ENCODE results near the gene GCFC2. TPM values are rescaled to one million over a fixed set of nuclear protein-coding genes. Genes with fewer than 3 reads are reported as not detected.

GCFC2 gene
- total and polyA plus RNA-seq, 9 of the 15 experiments (the other 6 are each of a cell fraction or from before 2014, with no cell fraction given), result 10.5 to 40.6 (median 23.0) TPM

DNA sequence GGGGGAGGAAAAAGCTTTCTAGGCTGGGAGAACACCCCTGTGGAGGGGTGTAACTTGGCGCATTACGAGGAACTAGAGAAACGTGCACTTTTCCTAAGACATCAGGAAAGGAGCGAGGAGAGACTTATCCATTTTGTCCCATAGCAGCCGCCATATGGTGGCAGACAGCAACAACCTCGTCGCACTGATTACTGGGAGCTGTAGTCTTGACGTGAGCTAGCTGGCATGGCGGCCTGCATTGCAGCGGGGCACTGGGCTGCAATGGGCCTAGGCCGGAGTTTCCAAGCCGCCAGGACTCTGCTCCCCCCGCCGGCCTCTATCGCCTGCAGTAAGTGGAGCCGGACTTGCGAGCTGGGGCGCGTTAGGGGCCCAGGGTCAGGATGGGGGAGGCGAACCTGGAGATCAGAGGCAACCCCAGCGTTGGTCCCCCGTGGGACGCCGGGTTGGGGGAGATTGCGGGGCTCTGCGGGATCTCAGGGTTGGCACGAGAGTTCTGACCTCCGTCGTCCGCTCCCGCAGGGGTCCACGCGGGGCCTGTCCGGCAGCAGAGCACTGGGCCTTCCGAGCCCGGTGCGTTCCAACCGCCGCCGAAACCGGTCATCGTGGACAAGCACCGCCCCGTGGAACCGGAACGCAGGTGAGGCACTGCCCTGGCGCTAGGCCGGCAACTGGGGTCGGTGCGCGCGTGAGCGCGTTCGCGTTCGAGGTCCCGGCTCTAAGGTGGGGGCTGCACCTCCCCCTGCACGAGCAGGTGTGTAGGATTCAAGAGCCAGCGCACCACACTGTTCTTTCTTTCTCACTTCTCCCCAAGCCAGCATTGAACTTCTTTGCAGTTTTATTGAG lies 63.9 kb downstream of the GCFC2 start, which contains the start of gene MRPL19 (continued):
- TF ChIP-seq, protein P1, sequence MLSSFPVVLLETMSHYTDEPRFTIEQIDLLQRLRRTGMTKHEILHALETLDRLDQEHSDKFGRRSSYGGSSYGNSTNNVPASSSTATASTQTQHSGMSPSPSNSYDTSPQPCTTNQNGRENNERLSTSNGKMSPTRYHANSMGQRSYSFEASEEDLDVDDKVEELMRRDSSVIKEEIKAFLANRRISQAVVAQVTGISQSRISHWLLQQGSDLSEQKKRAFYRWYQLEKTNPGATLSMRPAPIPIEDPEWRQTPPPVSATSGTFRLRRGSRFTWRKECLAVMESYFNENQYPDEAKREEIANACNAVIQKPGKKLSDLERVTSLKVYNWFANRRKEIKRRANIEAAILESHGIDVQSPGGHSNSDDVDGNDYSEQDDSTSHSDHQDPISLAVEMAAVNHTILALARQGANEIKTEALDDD (IDR thresholded peaks at IDR 0.05), result no peak
- peak; percentile 88 to 98 (median 96) for TF ChIP-seq YY1 (IDR thresholded peaks at IDR 0.05; ENCODE audit: borderline replicate concordance in 1 of 3, control insufficient read depth in 1 of 3, extremely low read depth in 1 of 3, insufficient read depth in 3 of 3, insufficient read length in 1 of 3, insufficient replicate concordance in 2 of 3, low read depth in 1 of 3, low read length in 2 of 3)
- TF ChIP-seq, protein P2, sequence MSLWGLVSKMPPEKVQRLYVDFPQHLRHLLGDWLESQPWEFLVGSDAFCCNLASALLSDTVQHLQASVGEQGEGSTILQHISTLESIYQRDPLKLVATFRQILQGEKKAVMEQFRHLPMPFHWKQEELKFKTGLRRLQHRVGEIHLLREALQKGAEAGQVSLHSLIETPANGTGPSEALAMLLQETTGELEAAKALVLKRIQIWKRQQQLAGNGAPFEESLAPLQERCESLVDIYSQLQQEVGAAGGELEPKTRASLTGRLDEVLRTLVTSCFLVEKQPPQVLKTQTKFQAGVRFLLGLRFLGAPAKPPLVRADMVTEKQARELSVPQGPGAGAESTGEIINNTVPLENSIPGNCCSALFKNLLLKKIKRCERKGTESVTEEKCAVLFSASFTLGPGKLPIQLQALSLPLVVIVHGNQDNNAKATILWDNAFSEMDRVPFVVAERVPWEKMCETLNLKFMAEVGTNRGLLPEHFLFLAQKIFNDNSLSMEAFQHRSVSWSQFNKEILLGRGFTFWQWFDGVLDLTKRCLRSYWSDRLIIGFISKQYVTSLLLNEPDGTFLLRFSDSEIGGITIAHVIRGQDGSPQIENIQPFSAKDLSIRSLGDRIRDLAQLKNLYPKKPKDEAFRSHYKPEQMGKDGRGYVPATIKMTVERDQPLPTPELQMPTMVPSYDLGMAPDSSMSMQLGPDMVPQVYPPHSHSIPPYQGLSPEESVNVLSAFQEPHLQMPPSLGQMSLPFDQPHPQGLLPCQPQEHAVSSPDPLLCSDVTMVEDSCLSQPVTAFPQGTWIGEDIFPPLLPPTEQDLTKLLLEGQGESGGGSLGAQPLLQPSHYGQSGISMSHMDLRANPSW (CRISPR knock-in tag; IDR thresholded peaks at IDR 0.05), result no peak
- no peak for TF ChIP-seq CAMTA2 (CRISPR knock-in tag; conservative IDR thresholded peaks at IDR 0.05)
- TF ChIP-seq, protein P3, sequence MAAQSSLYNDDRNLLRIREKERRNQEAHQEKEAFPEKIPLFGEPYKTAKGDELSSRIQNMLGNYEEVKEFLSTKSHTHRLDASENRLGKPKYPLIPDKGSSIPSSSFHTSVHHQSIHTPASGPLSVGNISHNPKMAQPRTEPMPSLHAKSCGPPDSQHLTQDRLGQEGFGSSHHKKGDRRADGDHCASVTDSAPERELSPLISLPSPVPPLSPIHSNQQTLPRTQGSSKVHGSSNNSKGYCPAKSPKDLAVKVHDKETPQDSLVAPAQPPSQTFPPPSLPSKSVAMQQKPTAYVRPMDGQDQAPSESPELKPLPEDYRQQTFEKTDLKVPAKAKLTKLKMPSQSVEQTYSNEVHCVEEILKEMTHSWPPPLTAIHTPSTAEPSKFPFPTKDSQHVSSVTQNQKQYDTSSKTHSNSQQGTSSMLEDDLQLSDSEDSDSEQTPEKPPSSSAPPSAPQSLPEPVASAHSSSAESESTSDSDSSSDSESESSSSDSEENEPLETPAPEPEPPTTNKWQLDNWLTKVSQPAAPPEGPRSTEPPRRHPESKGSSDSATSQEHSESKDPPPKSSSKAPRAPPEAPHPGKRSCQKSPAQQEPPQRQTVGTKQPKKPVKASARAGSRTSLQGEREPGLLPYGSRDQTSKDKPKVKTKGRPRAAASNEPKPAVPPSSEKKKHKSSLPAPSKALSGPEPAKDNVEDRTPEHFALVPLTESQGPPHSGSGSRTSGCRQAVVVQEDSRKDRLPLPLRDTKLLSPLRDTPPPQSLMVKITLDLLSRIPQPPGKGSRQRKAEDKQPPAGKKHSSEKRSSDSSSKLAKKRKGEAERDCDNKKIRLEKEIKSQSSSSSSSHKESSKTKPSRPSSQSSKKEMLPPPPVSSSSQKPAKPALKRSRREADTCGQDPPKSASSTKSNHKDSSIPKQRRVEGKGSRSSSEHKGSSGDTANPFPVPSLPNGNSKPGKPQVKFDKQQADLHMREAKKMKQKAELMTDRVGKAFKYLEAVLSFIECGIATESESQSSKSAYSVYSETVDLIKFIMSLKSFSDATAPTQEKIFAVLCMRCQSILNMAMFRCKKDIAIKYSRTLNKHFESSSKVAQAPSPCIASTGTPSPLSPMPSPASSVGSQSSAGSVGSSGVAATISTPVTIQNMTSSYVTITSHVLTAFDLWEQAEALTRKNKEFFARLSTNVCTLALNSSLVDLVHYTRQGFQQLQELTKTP (IDR thresholded peaks at IDR 0.05; ENCODE audit: low read depth in 1 of 2, partially characterized antibody in 2 of 2), result peak in 1 of 2 experiments; percentile 88
- peak; percentile 14 for TF ChIP-seq NFIC (IDR thresholded peaks at IDR 0.05)
- TF ChIP-seq, protein P4, sequence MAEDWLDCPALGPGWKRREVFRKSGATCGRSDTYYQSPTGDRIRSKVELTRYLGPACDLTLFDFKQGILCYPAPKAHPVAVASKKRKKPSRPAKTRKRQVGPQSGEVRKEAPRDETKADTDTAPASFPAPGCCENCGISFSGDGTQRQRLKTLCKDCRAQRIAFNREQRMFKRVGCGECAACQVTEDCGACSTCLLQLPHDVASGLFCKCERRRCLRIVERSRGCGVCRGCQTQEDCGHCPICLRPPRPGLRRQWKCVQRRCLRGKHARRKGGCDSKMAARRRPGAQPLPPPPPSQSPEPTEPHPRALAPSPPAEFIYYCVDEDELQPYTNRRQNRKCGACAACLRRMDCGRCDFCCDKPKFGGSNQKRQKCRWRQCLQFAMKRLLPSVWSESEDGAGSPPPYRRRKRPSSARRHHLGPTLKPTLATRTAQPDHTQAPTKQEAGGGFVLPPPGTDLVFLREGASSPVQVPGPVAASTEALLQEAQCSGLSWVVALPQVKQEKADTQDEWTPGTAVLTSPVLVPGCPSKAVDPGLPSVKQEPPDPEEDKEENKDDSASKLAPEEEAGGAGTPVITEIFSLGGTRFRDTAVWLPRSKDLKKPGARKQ (CRISPR knock-in tag; IDR thresholded peaks at IDR 0.05), result no peak
- no peak for TF ChIP-seq SLC30A9 (CRISPR knock-in tag; IDR thresholded peaks at IDR 0.05)
- no peak for TF ChIP-seq GTF2F1 (IDR thresholded peaks at IDR 0.05; ENCODE audit: low read depth, low read length)
- peak; percentile 48; the same call in 1 of the 2 replicates for TF ChIP-seq GABPA (tag; conservative IDR thresholded peaks at IDR 0.05; ENCODE audit: low read depth)
- TF ChIP-seq EWSR1 (IDR thresholded peaks at IDR 0.05; ENCODE audit: borderline replicate concordance, low read depth, partially characterized antibody), result no peak
- peak; percentile 77 for TF ChIP-seq TAF7 (tag; IDR thresholded peaks at IDR 0.05)
- TF ChIP-seq FOXP1 (CRISPR knock-in tag; IDR thresholded peaks at IDR 0.05), result no peak
- TF ChIP-seq, protein P5, sequence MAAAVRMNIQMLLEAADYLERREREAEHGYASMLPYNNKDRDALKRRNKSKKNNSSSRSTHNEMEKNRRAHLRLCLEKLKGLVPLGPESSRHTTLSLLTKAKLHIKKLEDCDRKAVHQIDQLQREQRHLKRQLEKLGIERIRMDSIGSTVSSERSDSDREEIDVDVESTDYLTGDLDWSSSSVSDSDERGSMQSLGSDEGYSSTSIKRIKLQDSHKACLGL (CRISPR knock-in tag; IDR thresholded peaks at IDR 0.05; ENCODE audit: borderline replicate concordance, poor library complexity, severe bottlenecking), result no peak

Data from K562 (cell line).